ENCODE results near the gene RANBP17. TPM values are rescaled to one million over a fixed set of nuclear protein-coding genes. Genes with fewer than 3 reads are reported as not detected.

RANBP17 gene
- total and polyA plus RNA-seq, 2 experiments from 2014 or later = 43.8 to 53.1 TPM

- TF ChIP-seq CTCF (conservative IDR thresholded peaks at IDR 0.05; ENCODE audit: low read depth in 2 of 2) (no peak), JUNB (IDR thresholded peaks at IDR 0.05; ENCODE audit: unreplicated experiment) (no peak), EZH2 (IDR thresholded peaks at IDR 0.05; ENCODE audit: low read depth, unreplicated experiment) (no peak), NANOG (IDR thresholded peaks at IDR 0.05; ENCODE audit: borderline replicate concordance) (no peak), REST (IDR thresholded peaks at IDR 0.05; ENCODE audit: unreplicated experiment) (no peak), CREB1 (CRISPR knock-in tag; IDR thresholded peaks at IDR 0.05; ENCODE audit: low read depth) (no peak), STAT1 (IDR thresholded peaks at IDR 0.05; ENCODE audit: unreplicated experiment) (no peak)
Observed at GRCh38 chr5:170874017-170874416, 12.2 kb downstream of the RANBP17 start (continued).

- no peak for DNase-seq (ENCODE audit: low spot score)
- Histone ChIP-seq H3K9me2 (ENCODE audit: insufficient read depth) (no peaks in the 10 kb centered on the region), H3K79me2 (replicated peaks; ENCODE audit: insufficient read depth) (peaks cover 70% of the 10 kb centered on the region), H3F3A (replicated peaks; ENCODE audit: low read depth) (no peaks in the 10 kb centered on the region), H3K4me1 (ENCODE audit: insufficient read depth) (peaks cover 12% of the 10 kb centered on the region), H3K4me3 (no peak overlapping the region), H4K20me1 (replicated peaks; ENCODE audit: insufficient read depth) (peaks cover 24% of the 10 kb centered on the region), H3K27ac (ENCODE audit: low read depth) (no peak overlapping the region), H3K36me3 (ENCODE audit: insufficient read depth) (no peaks in the 10 kb centered on the region), H3K4me2 (no peak overlapping the region), H3K27me3 (ENCODE audit: insufficient read depth) (no peaks in the 10 kb centered on the region), H2AFZ (no peak overlapping the region)
- Mint-ChIP-seq H3K36me3 (ENCODE audit: low read depth) (peaks cover 19% of the 10 kb centered on the region), H3K27me3 (ENCODE audit: insufficient read depth, low read depth, poor library complexity) (no peaks in the 10 kb centered on the region), H3K9me3 (peaks cover 16% of the 10 kb centered on the region), H3K27ac (no peak overlapping the region), H3K4me3 (no peak overlapping the region), H3K4me1 (peaks cover 26% of the 10 kb centered on the region)
- no peak for ATAC-seq
- no peak for TF ChIP-seq ZNF114 (CRISPR knock-in tag; IDR thresholded peaks at IDR 0.05)
- no peak for TF ChIP-seq ETS1 (IDR thresholded peaks at IDR 0.05)
- TF ChIP-seq REST (IDR thresholded peaks at IDR 0.05; ENCODE audit: unreplicated experiment) = no peak
- no peak for TF ChIP-seq CREB1 (CRISPR knock-in tag; IDR thresholded peaks at IDR 0.05; ENCODE audit: low read depth)
- no peak for TF ChIP-seq EZH2 (IDR thresholded peaks at IDR 0.05; ENCODE audit: low read depth, unreplicated experiment)
- no peak for TF ChIP-seq STAT1 (IDR thresholded peaks at IDR 0.05; ENCODE audit: unreplicated experiment)
- no peak for TF ChIP-seq ZNF331 (CRISPR knock-in tag; IDR thresholded peaks at IDR 0.05; ENCODE audit: low read depth)
- no peak for TF ChIP-seq JUNB (IDR thresholded peaks at IDR 0.05; ENCODE audit: unreplicated experiment)
- TF ChIP-seq EZH2phosphoT487 (IDR thresholded peaks at IDR 0.05; ENCODE audit: unreplicated experiment) = no peak
- no peak for TF ChIP-seq CTCF (conservative IDR thresholded peaks at IDR 0.05; ENCODE audit: low read depth in 2 of 2)
- no peak for TF ChIP-seq POLR2AphosphoS5 (IDR thresholded peaks at IDR 0.05; ENCODE audit: low read depth)
- TF ChIP-seq NANOG (IDR thresholded peaks at IDR 0.05; ENCODE audit: borderline replicate concordance) = no peak
Observed at GRCh38 chr5:170875811-170876210, 14.0 kb downstream of the RANBP17 start.

All from GM23338 (cell line).